DOHH2 (cell line): ENCODE measurements around the gene PDE6B.

Experiments
- CTCF ChIP-seq: fragments of 200-600 bp; sonication (generic); IDR thresholded peaks from one replicate; pipeline ENCODE4 v1.5.1; 2014; ENCODE audit warnings: antibody characterized with exemption, mild to moderate bottlenecking, low read depth, low read length; ENCODE audit not compliant: poor library complexity, severe bottlenecking
- EZH2phosphoT487 ChIP-seq: fragments of 200-600 bp; sonication (generic); IDR thresholded peaks from 2 replicates; pipeline ENCODE4 v1.6.1; 2017; ENCODE audit warnings: borderline replicate concordance, mild to moderate bottlenecking, antibody characterized with exemption, low read length, moderate library complexity, mixed read lengths

- TF ChIP-seq CTCF: no peak
- no peak for TF ChIP-seq EZH2phosphoT487
Observed at GRCh38 chr4:658681-659667, 33.6 kb downstream of the PDE6B start.
